ENCODE measurements around the gene DEPDC1B. TPM values are rescaled to one million over a fixed set of nuclear protein-coding genes. Genes with fewer than 3 reads are reported as not detected.
"Not testable (repeated sequence)": the region's sequence is repeated elsewhere in the genome, so short reads cannot be mapped to it uniquely, and the experiment has no call there.

The DEPDC1B gene
- total RNA-seq, 1 experiment from 2014 or later, result 34.9 TPM

- CTCF ChIA-PET, result no interaction called here
- intact Hi-C loops (cut with micrococcal nuclease; ENCODE audit: unreplicated experiment), result no loop called here
- no peaks in the 10 kb centered on the region for H3K4me1 ChIP-seq (ENCODE audit: insufficient read depth, low read length, poor library complexity, severe bottlenecking)
- POLR2A ChIA-PET (ENCODE audit: low non-redundant PET), result no interaction called here
- no peaks in the 10 kb centered on the region for H3K36me3 ChIP-seq (ENCODE audit: insufficient read depth, low read length, poor library complexity, severe bottlenecking)
- no TSS peak for BruUV-seq (replicated peaks)
- H3K4me3 ChIP-seq (ENCODE audit: low read depth, low read length, poor library complexity, severe bottlenecking), result no peak overlapping the region
- TF ChIP-seq, protein P1, sequence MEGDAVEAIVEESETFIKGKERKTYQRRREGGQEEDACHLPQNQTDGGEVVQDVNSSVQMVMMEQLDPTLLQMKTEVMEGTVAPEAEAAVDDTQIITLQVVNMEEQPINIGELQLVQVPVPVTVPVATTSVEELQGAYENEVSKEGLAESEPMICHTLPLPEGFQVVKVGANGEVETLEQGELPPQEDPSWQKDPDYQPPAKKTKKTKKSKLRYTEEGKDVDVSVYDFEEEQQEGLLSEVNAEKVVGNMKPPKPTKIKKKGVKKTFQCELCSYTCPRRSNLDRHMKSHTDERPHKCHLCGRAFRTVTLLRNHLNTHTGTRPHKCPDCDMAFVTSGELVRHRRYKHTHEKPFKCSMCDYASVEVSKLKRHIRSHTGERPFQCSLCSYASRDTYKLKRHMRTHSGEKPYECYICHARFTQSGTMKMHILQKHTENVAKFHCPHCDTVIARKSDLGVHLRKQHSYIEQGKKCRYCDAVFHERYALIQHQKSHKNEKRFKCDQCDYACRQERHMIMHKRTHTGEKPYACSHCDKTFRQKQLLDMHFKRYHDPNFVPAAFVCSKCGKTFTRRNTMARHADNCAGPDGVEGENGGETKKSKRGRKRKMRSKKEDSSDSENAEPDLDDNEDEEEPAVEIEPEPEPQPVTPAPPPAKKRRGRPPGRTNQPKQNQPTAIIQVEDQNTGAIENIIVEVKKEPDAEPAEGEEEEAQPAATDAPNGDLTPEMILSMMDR (conservative IDR thresholded peaks at IDR 0.05; ENCODE audit: low read depth, low read length), result no peak
- no peak for TF ChIP-seq EZH2 (IDR thresholded peaks at IDR 0.05; ENCODE audit: borderline replicate concordance, low read depth, low read length, poor library complexity, severe bottlenecking)
- no peaks in the 10 kb centered on the region for H3K9me3 ChIP-seq (ENCODE audit: low read depth, low read length, poor library complexity, severe bottlenecking)
- H3K27me3 ChIP-seq (replicated peaks; ENCODE audit: insufficient read depth, low read depth, low read length, poor library complexity), result peaks cover 8% of the 10 kb centered on the region
- DNase-seq (ENCODE audit: low spot score), result no peak
- no peak overlapping the region for H3K27ac ChIP-seq (ENCODE audit: low read depth, low read length, poor library complexity, severe bottlenecking)
Measured at GRCh38 chr5:60719329-60719728, 19.4 kb upstream of the DEPDC1B start.

- H3K36me3 ChIP-seq (ENCODE audit: insufficient read depth, low read length, poor library complexity, severe bottlenecking), result no peaks in the 10 kb centered on the region
- H3K27me3 ChIP-seq (replicated peaks; ENCODE audit: insufficient read depth, low read depth, low read length, poor library complexity), result peaks cover 4% of the 10 kb centered on the region
- DNase-seq (ENCODE audit: low spot score), result no peak
- no peaks in the 10 kb centered on the region for H3K4me1 ChIP-seq (ENCODE audit: insufficient read depth, low read length, poor library complexity, severe bottlenecking)
- intact Hi-C loops (cut with micrococcal nuclease; ENCODE audit: unreplicated experiment), result no loop called here
- H3K4me3 ChIP-seq (ENCODE audit: low read depth, low read length, poor library complexity, severe bottlenecking), result no peak overlapping the region
- no peak for TF ChIP-seq EZH2 (IDR thresholded peaks at IDR 0.05; ENCODE audit: borderline replicate concordance, low read depth, low read length, poor library complexity, severe bottlenecking)
- TF ChIP-seq, protein P1 (conservative IDR thresholded peaks at IDR 0.05; ENCODE audit: low read depth, low read length), result no peak
- no peak overlapping the region for H3K27ac ChIP-seq (ENCODE audit: low read depth, low read length, poor library complexity, severe bottlenecking)
- CTCF ChIA-PET, result no interaction called here
- no peaks in the 10 kb centered on the region for H3K9me3 ChIP-seq (ENCODE audit: low read depth, low read length, poor library complexity, severe bottlenecking)
- no TSS peak for BruUV-seq (replicated peaks)
- POLR2A ChIA-PET (ENCODE audit: low non-redundant PET), result no interaction called here
Measured at GRCh38 chr5:60718166-60718892, 18.4 kb upstream of the DEPDC1B start.

- H3K27me3 ChIP-seq (replicated peaks; ENCODE audit: insufficient read depth, low read depth, low read length, poor library complexity); H3K27ac ChIP-seq (ENCODE audit: low read depth, low read length, poor library complexity, severe bottlenecking); DNase-seq (ENCODE audit: low spot score); H3K9me3 ChIP-seq (ENCODE audit: low read depth, low read length, poor library complexity, severe bottlenecking); BruUV-seq (replicated peaks); H3K36me3 ChIP-seq (ENCODE audit: insufficient read depth, low read length, poor library complexity, severe bottlenecking); POLR2A ChIA-PET (ENCODE audit: low non-redundant PET); H3K4me1 ChIP-seq (ENCODE audit: insufficient read depth, low read length, poor library complexity, severe bottlenecking); CTCF ChIA-PET; H3K4me3 ChIP-seq (ENCODE audit: low read depth, low read length, poor library complexity, severe bottlenecking); intact Hi-C loops (cut with micrococcal nuclease; ENCODE audit: unreplicated experiment): not testable (repeated sequence)
Measured at GRCh38 chr5:60715201-60715928, 15.4 kb upstream of the DEPDC1B start.
